HG03097 (cell line): ENCODE data around the gene CACNA1S.
A peak's percentile ranks its signal among the peaks of the same experiment; 100 is the strongest.

ENCODE experiments used
- ATAC-seq: cut with Tn5 transposase; IDR thresholded peaks from one replicate; pipeline ENCODE4 v1.9.1; 2021; ENCODE audit not compliant: unreplicated experiment, low FRiP score

The CACNA1S gene

GRCh38 chr1:201068976-201069375 lies 43.2 kb downstream of the CACNA1S start:
- ATAC-seq: no peak

GRCh38 chr1:201066986-201067385 lies 45.2 kb downstream of the CACNA1S start:
- ATAC-seq: no peak

GRCh38 chr1:201065686-201066085 lies 46.5 kb downstream of the CACNA1S start:
- ATAC-seq: no peak

GRCh38 chr1:201064806-201065205 lies 47.4 kb downstream of the CACNA1S start:
- ATAC-seq: no peak

- ATAC-seq: no peak
Measured at GRCh38 chr1:201063145-201063544, 49.1 kb downstream of the CACNA1S start.

- ATAC-seq: no peak
Measured at GRCh38 chr1:201062511-201063091, 49.6 kb downstream of the CACNA1S start.

GRCh38 chr1:201061886-201062285 lies 50.3 kb downstream of the CACNA1S start:
- ATAC-seq: no peak

- ATAC-seq: no peak
Measured at GRCh38 chr1:201061049-201061448, 51.2 kb downstream of the CACNA1S start.

- ATAC-seq: no peak
Measured at GRCh38 chr1:201060586-201060985, 51.6 kb downstream of the CACNA1S start.

- no peak for ATAC-seq
Measured at GRCh38 chr1:201059871-201060555, 52.2 kb downstream of the CACNA1S start.

GRCh38 chr1:201059401-201059800 lies 52.8 kb downstream of the CACNA1S start:
- no peak for ATAC-seq

- no peak for ATAC-seq
Measured at GRCh38 chr1:201054091-201054543, 58.1 kb downstream of the CACNA1S start.

GRCh38 chr1:201053155-201053860 lies 58.9 kb downstream of the CACNA1S start:
- ATAC-seq: no peak

GRCh38 chr1:201051399-201051798 lies 60.8 kb downstream of the CACNA1S start:
- no peak for ATAC-seq

- ATAC-seq: no peak
Measured at GRCh38 chr1:201050515-201051277, 61.5 kb downstream of the CACNA1S start.

- ATAC-seq: no peak
Measured at GRCh38 chr1:201049248-201049831, 62.9 kb downstream of the CACNA1S start.

GRCh38 chr1:201048521-201048920 lies 63.7 kb downstream of the CACNA1S start:
- no peak for ATAC-seq

GRCh38 chr1:201044119-201044518 lies 68.1 kb downstream of the CACNA1S start:
- no peak for ATAC-seq

GRCh38 chr1:201042779-201043461 lies 69.3 kb downstream of the CACNA1S start:
- ATAC-seq: peak; percentile 66

GRCh38 chr1:201041011-201041410 lies 71.2 kb downstream of the CACNA1S start:
- no peak for ATAC-seq
